ENCODE data around the gene FAM186B.

- TF ChIP-seq EZH2 (IDR thresholded peaks at IDR 0.05): no peak
- TF ChIP-seq POLR2AphosphoS5 (IDR thresholded peaks at IDR 0.05; ENCODE audit: borderline replicate concordance, low read depth, low read length): no peak
Measured at GRCh38 chr12:49541911-49542505, 63.4 kb downstream of the FAM186B start.
